A673 (cell line): Measurements from ENCODE around the gene CCR5AS. TPM values are rescaled to one million over a fixed set of nuclear protein-coding genes. Genes with fewer than 3 reads are reported as not detected.

Experiments used
- BruUV-seq: library from RNA; stranded (reverse); fragments of 400-500 nt; replicated peaks from 2 replicates; lab custom pipeline; 2021; lab: Mats Ljungman, UMichigan
- CTCF ChIA-PET: fragments of 300-600 bp; sonication (Branson Sonifier 250); formaldehyde crosslinking; loops from one replicate; lab custom pipeline; 2022; ENCODE audit warnings: antibody characterized with exemption; lab: Charles Lee
- POLR2A ChIA-PET: fragments of 300-600 bp; sonication (Branson Sonifier 250); formaldehyde crosslinking; loops from one replicate; lab custom pipeline; 2022; ENCODE audit warnings: antibody characterized with exemption; ENCODE audit not compliant: low non-redundant PET; lab: Charles Lee
- DNase-seq: peaks from one replicate; pipeline ENCODE4 v3.0.0-alpha.2; 2015; ENCODE audit warnings: low spot score
- H3K27ac ChIP-seq: fragments of 200-600 bp; sonication (generic); 2 replicates; pipeline ENCODE4 v1.5.1; 2016; ENCODE audit warnings: mixed run types, low read depth, mild to moderate bottlenecking, mixed read lengths, antibody characterized with exemption, low read length; ENCODE audit not compliant: poor library complexity, severe bottlenecking
- H3K27me3 ChIP-seq: fragments of 200-600 bp; sonication (generic); replicated peaks from 2 replicates; pipeline ENCODE4 v1.6.1; 2017; ENCODE audit warnings: mixed run types, low read depth, mild to moderate bottlenecking, mixed read lengths, antibody characterized with exemption, low read length; ENCODE audit not compliant: insufficient read depth, poor library complexity
- H3K36me3 ChIP-seq: fragments of 200-600 bp; sonication (generic); 2 replicates; pipeline ENCODE4 v1.6.1; 2016; ENCODE audit warnings: mixed run types, mild to moderate bottlenecking, mixed read lengths, antibody characterized with exemption, low read length; ENCODE audit not compliant: insufficient read depth, poor library complexity, severe bottlenecking
- H3K4me1 ChIP-seq: fragments of 200-600 bp; sonication (generic); 2 replicates; pipeline ENCODE4 v1.6.1; 2017; ENCODE audit warnings: mixed run types, mild to moderate bottlenecking, mixed read lengths, antibody characterized with exemption, low read length; ENCODE audit not compliant: insufficient read depth, poor library complexity, severe bottlenecking
- H3K4me3 ChIP-seq: fragments of 200-600 bp; sonication (generic); 2 replicates; pipeline ENCODE4 v1.5.1; 2016; ENCODE audit warnings: low read depth, mixed run types, mild to moderate bottlenecking, mixed read lengths, low read length; ENCODE audit not compliant: poor library complexity, severe bottlenecking
- H3K9me3 ChIP-seq: fragments of 200-600 bp; sonication (generic); 2 replicates; pipeline ENCODE4 v1.6.1; 2016; ENCODE audit warnings: mixed run types, low read depth, mild to moderate bottlenecking, mixed read lengths, antibody characterized with exemption, low read length; ENCODE audit not compliant: poor library complexity, severe bottlenecking
- EZH2 ChIP-seq: fragments of 200-600 bp; sonication (generic); IDR thresholded peaks from 2 replicates; pipeline ENCODE4 v1.6.1; 2017; ENCODE audit warnings: borderline replicate concordance, low read depth, mild to moderate bottlenecking, mixed read lengths, antibody characterized with exemption, low read length; ENCODE audit not compliant: poor library complexity, severe bottlenecking
- intact Hi-C: fragments of 100-400 bp; cut with micrococcal nuclease; formaldehyde crosslinking; loops from one replicate; pipeline ENCODE4 v1.10.0; 2022; ENCODE audit not compliant: unreplicated experiment
- total RNA-seq: library from RNA; stranded (reverse); gene quantifications from 2 replicates; pipeline ENCODE4 v1.2.3, GENCODE V29; 2021
- TF ChIP-seq, protein P1 (sequence below): fragments of 300-800, 200-600 bp; sonication (generic); conservative IDR thresholded peaks from 2 replicates; pipeline ENCODE4 v1.5.1; 2017; ENCODE audit warnings: low read depth, mild to moderate bottlenecking, antibody characterized with exemption, low read length, moderate library complexity, mixed read lengths

CCR5AS gene

DNA sequence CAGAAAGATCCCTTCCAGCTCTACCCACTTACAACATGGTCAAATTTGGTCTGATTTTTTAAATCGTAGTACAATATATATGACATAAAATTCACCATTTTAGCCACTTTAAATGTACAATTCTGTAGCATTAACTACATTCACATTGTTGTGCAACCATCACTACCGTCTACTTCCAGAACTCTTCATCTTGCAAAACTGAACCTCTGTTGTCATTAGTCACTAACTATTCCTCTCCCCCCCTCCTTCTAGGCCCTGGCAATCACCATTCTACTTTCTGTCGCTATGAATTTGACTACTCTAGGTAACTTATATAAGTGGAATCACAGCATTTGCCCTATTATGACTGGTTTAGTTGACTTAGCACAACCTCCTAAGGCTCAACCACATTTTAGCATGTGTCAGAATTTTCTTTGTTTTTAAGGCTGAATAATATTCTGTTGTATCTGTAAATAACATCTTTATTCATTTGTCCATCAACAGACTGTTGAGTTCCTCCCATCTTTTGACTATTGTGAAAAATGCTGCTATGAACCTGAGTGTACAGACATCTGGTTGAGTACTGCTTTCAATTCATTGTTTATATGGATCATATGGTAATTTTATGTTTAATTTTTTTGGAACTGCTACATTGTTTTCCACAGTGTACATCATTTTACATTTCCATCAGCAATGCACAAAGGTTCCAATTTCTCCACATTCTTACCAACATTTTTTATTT lies 88.5 kb downstream of the CCR5AS start:
- no peak for TF ChIP-seq EZH2
- TF ChIP-seq, protein P1, sequence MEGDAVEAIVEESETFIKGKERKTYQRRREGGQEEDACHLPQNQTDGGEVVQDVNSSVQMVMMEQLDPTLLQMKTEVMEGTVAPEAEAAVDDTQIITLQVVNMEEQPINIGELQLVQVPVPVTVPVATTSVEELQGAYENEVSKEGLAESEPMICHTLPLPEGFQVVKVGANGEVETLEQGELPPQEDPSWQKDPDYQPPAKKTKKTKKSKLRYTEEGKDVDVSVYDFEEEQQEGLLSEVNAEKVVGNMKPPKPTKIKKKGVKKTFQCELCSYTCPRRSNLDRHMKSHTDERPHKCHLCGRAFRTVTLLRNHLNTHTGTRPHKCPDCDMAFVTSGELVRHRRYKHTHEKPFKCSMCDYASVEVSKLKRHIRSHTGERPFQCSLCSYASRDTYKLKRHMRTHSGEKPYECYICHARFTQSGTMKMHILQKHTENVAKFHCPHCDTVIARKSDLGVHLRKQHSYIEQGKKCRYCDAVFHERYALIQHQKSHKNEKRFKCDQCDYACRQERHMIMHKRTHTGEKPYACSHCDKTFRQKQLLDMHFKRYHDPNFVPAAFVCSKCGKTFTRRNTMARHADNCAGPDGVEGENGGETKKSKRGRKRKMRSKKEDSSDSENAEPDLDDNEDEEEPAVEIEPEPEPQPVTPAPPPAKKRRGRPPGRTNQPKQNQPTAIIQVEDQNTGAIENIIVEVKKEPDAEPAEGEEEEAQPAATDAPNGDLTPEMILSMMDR, result no peak
- intact Hi-C loops, result no loop called here
- Histone ChIP-seq H3K27ac (no peak overlapping the region), H3K4me1 (no peaks in the 10 kb centered on the region), H3K9me3 (no peaks in the 10 kb centered on the region), H3K36me3 (no peaks in the 10 kb centered on the region), H3K27me3 (no peaks in the 10 kb centered on the region), H3K4me3 (no peak overlapping the region)
- DNase-seq, result no peak
- ChIA-PET POLR2A (no interaction called here), CTCF (no interaction called here)
- BruUV-seq, result no TSS peak

DNA sequence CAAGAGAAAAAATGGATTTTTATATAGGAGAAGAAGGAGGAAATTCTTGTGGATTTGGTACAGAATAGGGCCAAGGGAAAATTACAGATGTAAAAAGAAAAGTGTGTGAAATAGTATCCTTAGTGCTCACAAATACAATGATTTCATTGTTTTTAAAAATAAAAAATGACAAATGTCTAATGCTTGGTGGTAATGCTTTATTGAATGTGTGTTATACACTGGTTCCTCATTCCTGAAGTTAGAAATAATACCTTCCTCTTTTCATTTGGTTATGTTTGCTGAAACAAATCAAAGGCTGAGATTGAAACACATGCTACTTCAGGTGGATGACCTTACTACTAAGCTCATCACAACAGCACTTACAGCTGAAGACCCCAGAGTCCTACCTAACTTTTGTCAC lies 90.7 kb downstream of the CCR5AS start:
- TF ChIP-seq, protein P1, result no peak
- no peak for TF ChIP-seq EZH2
- intact Hi-C loops, result no loop called here
- Histone ChIP-seq H3K4me1 (no peaks in the 10 kb centered on the region), H3K4me3 (no peak overlapping the region), H3K36me3 (no peaks in the 10 kb centered on the region), H3K9me3 (no peaks in the 10 kb centered on the region), H3K27ac (no peak overlapping the region), H3K27me3 (no peaks in the 10 kb centered on the region)
- no TSS peak for BruUV-seq
- no peak for DNase-seq
- ChIA-PET CTCF (no interaction called here), POLR2A (no interaction called here)

DNA sequence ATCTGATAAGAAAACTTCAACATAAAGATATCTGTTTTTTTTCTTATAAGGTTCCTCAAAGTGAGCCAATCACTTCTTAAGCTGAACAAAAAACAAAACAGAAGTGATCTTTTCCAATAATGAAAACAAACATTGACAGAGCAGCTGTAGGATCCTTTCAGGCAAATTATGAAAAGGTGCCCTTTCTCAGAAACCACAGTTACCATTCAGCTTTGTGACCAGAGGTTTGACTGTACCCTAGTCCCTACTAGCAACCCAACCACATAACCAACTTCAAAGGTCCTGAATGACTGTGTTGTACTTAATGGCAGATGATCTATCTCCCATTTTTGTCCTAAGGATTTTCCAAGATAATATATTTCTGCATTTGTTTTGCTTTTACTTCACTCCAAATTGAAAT lies 92.3 kb downstream of the CCR5AS start:
- intact Hi-C loops, result no loop called here
- no peak for DNase-seq
- CTCF ChIA-PET, result no interaction called here
- Histone ChIP-seq H3K27ac (no peak overlapping the region), H3K36me3 (no peaks in the 10 kb centered on the region), H3K27me3 (no peaks in the 10 kb centered on the region), H3K4me3 (no peak overlapping the region), H3K4me1 (no peaks in the 10 kb centered on the region), H3K9me3 (no peaks in the 10 kb centered on the region)
- TF ChIP-seq EZH2, result no peak
- TF ChIP-seq, protein P1, result no peak
- POLR2A ChIA-PET, result no interaction called here
- BruUV-seq, result no TSS peak

Other genes starting within 250 kb of the CCR5AS start
- gene CCR1, start 198.8 kb downstream of the CCR5AS start, total RNA-seq, result not detected in 2 replicates
- gene CCR3, start 164.6 kb downstream of the CCR5AS start, total RNA-seq, result not detected in 2 replicates
- gene CCR2, start 53.0 kb downstream of the CCR5AS start, total RNA-seq, result not detected in 2 replicates
- not detected in 2 replicates for gene CCR5, start 36.1 kb downstream of the CCR5AS start, total RNA-seq
- gene CCRL2, start 193 bp upstream of the CCR5AS start, total RNA-seq, result not detected in 2 replicates
- not detected in 2 replicates for gene LTF, start 57.8 kb upstream of the CCR5AS start, total RNA-seq
- not detected in 2 replicates for gene RTP3, start 90.9 kb upstream of the CCR5AS start, total RNA-seq
- 0.24 and 0.28 TPM in 2 replicates for gene LRRC2, start 159.2 kb upstream of the CCR5AS start, total RNA-seq
- not detected in 2 replicates for gene FAM240A, start 205.5 kb upstream of the CCR5AS start, total RNA-seq